RPMI7951 (cell line): ENCODE data around the gene DENND5A. TPM values are rescaled to one million over a fixed set of nuclear protein-coding genes. Genes with fewer than 3 reads are reported as not detected.
"Not testable (repeated sequence)": the region's sequence is repeated elsewhere in the genome, so short reads cannot be mapped to it uniquely, and the experiment has no call there.

ENCODE experiments used
- DNase-seq: peaks from one replicate; pipeline ENCODE4 v3.0.0-alpha.2; 2012; ENCODE audit warnings: low read depth
- total RNA-seq: library from RNA; depleted of rRNA; stranded (reverse); fragments of >200 nt; shearing (Covaris generic); gene quantifications from 2 replicates; pipeline ENCODE4 v1.2.3, GENCODE V29; 2014

The DENND5A gene
- total RNA-seq, 1 experiment from 2014 or later = 80.6 TPM

DNA sequence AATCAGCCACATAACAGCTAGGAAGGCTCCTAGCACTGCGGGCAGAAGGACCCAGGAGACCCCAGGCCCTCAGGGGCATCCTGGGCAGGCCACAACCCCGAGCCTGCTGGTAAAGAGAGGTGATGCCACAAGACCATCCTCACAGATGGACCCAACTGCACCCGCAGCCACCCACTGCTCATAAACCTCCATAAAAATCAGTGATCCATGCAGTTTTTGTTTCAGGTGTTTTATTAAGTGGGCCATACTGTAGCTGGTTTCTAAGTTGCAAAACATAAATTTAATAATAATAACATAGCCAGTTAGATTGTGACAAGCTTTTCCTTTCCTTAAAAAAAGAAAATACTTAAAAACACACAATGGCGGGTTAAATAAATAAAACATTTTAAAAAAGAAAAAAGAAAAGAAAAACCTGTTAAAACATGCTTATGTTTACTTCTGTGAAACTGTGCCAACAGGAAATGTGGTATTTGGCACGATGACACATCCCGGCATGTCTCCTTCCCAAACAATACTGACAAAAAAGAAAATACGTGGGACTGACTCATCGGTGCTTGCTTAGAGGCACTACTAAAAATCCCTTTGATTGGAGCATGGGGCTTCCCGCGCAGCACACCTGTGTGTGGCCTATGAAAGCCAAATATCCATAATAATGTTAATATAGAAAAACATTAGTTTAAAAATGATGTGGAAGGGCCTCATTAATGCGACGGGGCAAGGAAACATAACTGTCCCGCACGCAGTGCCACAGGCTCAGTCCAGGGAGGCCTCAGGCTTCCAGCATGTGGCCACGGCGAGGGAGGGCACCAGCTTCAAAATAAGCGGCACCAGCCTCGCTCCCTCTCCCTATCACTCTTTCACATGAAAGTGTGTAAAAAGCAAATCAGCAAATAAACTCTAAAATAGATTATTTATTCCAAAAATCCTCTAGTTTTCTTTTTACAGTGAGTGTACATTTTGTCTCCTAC, 126.3 kb downstream of the DENND5A start:
- peak; percentile 85 for DNase-seq

DNA sequence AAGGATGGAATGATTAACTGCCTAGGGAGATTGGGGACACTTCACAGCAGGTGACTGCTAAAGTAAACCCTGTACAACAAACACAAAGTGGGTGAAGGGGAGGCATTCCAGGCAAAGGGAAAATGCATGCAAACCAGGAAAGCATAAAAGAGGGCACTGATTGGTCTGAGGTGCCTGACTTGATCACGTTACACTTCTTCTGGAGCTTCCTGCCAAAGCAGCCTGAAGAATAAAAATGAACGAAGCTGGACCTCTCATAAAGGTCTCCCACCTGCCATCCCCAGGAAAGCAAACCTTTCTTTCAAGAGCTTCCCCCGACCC, 127.1 kb downstream of the DENND5A start:
- DNase-seq = no peak

DNA sequence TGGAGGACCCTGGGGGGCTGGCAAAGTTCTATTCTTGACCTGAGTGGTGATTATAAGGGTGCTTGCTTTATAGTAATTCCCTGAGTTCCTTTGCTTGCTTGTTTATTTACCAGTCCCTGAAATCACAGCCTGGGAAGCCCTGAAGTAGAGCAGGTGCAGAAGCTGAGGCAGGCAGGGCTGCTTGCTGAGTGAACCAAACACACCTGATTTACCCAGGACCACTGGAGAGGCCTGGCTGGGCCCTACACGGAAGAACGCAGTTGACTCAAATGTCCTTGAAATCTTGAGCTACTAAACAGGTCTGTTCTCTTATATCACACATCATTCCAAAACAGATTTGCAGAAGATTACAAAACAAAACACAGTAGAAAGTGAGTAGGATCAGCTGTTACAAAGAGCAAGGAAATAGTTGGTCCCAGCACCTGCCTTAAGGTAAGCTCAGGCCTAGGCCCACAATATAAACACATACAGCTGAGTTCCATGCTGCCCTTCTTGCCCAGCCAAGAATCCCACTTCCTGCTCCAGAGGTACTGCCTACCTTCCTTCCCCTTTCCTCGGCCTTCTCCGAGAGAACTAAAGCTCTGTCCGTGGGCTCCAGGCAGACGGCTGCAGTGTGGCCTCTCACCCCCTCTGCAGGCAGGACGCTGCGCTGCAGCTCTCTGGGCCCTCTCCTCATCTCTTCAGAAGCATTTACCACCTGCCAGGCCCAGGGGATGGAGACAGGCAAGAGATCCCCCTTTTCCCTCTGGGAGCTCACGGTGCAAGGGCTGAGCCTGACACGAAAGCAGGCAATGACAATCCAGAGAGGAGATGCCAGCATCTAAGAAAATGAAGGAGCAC, 127.6 kb downstream of the DENND5A start:
- DNase-seq = peak; percentile 33

DNA sequence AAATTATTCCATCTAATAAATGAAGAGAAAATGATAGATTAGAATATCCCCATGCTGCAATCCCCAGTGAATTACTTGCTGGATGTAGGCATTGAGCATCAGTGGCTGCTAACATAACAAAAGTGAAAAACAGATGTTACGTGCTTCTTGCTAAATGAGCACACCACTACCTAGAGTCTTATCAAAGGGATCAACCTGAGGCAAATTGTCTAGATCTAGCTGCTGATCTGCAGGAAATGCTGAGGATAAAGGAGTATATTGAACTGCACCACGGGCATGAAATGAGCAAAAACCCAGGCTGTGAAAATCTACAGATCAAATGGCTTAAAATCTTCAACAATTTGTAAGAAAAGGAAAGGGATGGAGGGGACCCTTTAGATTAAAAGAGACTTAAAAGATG, 128.4 kb downstream of the DENND5A start:
- no peak for DNase-seq

DNA sequence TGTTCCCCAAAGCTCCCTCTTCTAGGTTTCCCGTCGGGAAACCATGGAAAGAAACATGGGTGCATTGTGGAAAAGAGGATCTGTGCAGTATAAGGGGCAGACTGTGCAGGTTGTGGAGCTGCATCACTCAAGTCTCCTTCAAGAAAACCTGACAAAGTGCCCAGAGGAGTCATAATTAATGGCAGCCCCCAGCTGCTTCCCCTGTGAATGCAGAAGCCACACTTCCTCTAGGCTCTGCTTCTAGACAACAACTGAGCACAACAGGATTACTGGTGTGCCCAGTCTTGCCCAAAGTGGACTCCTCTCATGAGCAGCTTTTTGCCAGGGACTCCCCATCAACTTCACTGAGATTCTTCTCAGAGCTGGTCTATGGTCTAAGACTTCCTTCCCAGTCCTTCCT, 131.2 kb downstream of the DENND5A start:
- no peak for DNase-seq

DNA sequence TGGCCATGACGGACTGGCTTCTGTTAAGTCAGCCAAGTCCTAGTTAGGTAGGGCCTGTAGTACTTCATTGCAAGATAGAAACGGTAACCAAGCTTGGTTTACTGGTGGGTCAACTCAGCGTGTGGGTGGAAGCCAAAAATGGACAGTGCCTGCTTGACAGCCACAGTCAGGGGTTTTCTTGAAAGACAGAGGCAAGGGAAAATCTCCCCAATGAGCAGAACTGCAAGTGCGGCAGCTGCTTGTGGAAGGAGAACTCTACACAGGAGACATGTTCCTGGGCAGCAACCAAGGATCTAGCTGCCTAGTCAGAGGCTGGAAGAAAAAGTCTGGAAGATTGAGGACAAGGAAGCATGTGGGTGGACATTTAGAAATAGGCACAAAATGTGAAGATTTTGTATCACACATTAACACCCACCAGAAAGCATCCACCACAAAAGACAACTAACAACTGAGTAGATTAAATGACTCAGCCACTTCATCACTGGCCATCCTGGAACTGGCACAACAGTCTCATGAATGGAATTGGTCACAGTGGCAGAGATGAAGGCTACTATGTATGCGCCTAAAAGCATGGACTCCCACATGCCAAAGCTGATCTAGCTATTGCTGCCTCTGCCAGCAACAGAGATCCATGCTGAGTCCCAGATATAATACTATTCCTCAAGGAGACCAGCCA, 132.8 kb downstream of the DENND5A start:
- peak; percentile 16 for DNase-seq

DNA sequence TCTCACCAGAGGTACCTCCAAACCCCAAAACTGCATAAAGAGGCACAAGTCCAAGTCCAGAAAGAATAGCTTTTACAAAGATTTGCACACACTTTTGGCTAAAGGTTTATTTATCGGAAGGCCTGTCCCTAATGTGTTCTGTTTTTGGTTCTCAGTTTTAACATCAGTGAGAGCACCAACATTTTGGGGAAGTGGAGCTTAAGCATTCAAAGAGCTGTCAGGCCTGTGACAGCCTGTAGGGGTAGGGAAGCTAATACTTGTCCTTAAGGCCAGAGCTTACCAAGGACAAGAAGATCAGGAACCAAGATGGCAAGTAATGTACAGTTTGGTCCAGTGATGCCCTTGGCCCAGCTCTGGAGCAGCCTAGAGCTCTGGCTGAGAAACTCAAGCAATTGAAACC, 134.9 kb downstream of the DENND5A start:
- no peak for DNase-seq

DNA sequence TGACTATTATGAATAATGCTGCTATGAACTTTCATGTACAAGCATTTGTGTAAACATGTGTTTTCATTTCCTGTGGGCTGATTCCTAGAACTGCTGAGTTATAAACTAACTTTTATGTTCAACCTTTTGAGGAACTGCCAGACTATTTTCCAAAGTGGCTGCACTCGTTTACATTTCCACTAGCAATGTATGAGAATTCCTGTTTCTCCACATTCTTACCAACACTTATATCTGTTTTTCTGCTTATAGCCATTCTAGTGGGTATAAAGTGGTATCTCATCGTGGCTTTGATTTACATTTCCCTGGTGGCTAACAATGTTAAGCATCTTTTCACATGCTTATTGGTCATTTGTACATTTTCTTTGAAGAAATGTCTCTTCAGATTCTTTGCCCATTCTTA, 138.5 kb downstream of the DENND5A start:
- no peak for DNase-seq

DNA sequence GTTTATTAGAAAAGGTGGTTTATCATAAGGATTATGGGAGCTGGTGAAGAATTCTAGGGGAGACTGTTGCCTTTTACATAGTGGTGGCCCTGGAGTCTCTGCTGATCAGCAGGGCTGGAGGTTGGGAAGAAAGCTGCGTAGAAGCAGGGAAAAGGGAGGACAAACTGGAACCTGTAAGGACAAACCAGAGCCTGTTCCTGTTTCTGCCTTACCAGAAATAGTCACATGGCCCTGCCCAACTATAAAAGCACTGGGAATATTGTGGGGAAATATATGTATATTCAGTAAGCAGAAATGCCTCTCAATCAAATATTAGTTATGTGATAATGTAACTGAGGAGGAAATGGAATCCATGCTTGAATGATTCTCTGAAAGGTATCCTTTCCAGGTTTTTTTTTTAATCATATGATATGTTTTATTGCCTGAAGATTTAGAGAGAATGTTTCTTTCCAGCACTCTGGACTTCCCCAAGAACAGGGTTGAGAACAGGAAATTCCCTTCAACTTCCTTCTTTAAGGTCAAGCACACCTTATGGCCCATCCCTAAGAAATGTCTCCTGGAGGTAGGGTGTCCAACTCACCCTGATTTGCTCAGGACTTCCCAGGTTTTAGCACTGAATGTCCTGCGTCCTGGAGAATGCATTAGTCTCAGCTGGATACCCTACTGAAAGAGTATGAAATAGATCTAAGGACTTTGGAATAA, 139.8 kb downstream of the DENND5A start:
- no peak for DNase-seq

DNA sequence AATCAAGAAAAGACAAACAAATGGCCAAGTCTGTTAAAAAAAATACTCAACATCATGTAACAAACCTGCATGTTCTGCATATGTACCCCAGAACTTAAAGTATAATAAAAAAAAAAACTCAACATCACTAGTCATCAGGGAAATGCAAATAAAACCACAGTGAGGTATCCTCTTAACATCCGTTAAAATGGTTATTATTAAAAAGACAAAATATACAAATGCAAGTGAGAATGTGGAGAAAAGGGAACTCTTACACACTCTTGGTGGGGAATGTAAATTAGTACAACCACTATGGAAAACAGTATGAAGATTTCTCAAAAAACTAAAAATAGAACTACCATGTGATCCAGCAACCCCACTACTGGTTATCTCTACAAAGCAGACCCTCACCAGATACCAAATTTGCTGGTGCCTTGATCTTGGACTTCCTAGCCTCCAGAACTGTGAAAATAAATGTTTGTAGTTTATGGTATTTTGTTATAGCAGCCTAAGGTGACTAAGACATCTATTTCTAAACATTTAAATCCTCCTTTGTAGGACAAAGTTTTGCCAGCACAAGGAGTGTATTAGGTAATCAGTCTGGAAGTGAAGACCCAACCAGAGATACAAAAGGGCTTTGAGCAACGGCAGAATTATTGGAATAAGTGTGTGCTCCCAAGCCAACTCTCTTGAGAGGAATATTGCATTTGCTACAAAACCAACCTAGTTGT, 141.4 kb downstream of the DENND5A start:
- no peak for DNase-seq

DNA sequence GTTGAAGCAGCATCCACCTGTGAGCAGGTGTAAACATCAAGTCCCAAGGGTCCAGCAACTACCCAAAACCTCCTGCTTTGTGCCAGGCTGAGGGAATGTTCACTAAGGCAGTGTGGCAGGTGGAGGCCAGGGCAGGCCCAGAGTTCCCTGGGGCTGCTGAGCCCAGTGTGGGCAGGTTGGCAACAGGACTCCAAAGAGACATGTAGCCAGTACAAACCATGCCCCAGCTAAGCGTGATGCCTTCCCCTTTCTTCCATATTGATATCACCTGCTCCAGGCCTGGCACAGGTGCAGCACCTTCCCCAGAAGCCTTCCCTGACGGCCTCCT, 143.7 kb downstream of the DENND5A start:
- no peak for DNase-seq

DNA sequence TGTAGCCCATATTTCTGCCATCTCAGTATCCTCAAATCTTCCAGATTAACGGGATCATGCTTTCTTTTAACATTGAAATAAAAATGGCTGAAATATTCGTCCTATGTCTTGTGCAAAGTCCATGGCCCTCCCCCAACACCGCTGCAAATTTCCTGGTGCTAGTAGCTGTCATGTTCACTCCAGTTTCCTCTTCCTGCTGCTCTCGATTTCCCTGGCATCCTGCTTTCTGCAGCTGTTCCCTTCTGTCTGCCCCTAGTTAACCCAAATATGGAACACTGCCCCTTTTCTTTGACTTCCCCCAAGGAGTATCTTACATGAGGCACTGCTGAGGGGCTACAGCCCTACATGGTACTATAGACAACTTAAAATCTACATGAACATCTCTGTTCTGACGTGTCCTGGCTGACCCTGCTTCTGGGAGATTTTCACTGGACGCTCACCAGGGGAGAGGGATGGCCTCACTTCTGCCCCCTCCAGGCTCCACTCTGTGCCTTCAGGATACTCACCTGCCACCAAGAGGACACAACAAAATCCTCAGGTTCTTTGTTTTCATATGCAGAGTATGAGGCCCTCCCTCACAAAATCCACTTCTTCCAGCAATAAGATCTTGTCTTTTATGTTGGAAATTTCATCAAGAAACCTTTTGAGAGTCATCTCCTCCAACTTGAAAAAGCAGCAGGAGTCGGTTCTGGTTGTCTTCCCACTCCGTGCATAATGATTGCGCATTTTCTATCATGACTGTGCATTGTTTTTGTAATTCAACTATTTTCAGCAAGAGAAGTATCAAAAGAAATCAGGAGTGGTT, 144.3 kb downstream of the DENND5A start:
- DNase-seq = no peak

DNA sequence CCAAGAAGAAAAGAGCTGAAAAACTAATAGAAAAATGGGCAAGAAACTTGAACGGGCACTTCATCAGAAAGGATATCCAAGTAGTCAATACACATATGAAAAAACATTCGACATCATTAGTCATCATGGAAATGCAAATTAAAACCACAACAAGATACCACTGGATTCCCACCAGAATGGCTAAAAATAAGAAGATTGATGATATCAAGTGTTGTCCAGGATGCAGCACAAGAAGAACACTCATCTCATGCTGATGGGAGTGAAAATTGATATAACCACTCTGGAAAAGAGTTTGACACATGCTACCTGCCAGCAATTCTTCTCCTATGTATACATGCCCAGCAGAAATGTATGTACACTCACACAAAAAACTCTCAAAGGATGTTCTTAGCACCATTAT, 146.9 kb downstream of the DENND5A start:
- DNase-seq = peak; percentile 48

DNA sequence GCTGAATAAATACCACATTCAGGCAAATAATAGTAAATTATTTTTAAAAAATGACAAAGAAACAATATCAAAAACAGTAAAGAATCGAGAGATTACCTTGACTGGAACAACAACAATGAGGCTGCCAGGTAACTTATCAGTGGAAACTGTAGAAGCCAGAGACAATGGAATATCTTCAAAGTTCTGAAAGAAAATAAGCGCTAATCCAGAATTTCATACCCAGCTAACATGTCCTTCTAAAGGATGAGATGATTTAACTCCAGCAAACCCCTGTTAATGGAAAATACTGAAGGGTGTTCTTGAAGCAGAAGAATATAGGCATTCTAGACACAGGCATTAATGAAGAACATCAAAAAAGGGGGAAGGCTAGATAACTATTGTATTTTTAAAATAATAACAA, 153.1 kb downstream of the DENND5A start:
- no peak for DNase-seq

DNA sequence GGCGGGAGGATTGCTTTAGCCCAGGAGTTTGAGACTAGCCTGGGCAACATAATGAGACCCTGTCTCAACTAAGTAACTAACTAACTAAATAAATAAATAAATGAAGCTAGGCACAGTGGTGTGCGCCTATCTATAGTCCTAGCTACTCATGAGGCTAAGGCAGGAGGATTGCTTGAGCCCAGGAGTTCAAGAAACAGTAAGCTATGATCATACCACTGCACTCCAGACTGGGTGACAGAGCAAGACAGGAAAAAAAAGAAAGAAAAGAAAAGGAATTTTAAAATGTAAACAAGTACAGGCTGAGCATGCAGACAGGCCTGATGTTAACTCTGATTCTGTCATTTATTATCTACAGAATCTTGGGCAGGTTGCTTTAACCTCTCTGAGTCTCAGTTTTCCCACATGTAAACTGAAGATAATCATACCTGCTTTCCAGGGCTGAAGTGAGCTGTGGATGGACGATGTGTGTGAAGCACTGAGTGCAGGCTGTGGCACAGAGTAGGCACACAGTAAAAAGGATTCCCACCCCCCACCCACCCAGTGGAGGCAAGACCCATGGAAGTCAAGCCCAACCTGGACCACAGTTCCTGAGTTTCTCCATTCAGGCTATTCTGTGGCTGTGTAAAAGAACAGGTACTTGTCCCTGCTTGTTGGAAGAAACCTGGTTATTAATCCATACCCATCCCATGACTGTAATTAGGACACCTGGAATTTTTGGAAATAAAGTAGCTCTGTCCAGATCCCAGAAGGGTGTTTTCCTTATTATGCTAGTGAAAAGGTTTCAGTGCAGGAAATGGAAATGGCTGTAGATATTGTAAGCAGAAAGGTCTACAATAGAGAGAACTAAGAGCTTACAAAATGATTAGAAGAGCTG, 155.1 kb downstream of the DENND5A start:
- DNase-seq = no peak

DNA sequence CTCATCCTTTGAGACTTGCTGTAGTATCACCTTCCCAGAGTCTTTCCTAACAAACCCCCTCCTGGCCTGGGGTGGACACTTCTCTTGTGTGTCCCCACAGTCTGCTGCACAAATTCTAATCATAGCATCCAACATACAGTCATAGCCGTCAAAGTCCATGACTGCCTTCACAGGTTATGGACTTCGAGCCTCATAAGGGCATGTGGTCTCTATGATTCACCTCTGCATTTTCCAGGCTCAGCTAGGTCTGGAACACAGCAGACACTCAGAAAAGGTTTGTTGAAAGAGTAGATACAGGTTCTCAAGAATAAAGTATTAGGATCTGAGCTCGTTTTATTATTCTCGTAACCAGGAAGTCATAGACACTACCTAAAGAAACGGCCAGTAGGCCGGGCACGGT, 160.6 kb downstream of the DENND5A start:
- no peak for DNase-seq

DNA sequence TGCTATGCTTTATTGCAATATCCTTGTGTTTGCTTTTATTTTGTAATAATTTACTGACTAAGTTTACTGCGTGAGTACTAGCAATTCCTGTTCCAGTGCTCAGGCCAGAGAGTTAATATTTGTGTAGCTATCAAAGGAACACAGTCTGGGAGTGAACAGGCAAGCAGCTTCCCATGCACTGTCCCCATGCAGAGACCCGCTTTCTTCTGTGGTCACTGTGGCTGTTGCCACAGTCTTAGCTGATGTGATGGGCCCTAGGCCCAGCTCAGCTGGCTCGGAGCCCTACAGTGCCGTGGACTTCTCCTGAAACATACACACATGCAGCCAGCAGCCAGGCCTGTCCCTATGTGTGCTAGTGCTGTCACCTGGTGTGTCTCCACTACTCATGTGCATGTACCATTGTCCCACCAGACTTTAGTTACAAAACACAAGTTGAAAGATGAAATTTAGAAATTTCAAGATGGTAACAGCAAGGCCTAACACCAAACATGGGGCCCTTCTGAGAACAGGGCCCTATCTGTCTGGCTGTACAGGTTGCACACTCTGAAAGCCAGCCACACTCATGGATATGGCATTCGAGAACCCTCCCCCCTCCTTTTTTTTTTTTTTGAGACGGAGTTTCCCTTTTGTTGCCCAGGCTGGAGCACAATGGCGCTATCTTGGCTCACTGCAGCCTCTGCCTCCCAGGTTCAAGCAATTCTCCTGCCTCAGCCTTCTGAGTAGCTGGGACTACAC, 161.4 kb downstream of the DENND5A start:
- no peak for DNase-seq

DNA sequence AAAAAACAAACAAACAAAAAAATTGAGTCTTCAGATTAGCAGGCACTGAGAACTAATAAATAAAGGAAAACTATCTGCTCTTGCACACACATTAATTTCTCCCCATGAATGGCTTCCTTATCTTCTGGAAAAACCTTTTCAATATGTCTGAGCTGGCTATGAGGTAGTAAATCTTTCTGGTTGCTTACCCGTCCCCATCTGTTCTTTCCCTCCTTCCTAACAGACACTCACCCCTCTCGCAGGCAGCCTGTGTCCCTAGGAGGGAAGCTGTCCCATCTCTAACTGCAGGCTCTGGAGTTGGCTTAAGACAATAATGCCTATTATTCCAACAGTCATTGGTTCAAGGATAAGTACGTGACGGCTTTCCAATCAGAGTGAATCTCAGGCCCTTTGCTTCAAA, 165.5 kb downstream of the DENND5A start:
- DNase-seq = no peak

DNA sequence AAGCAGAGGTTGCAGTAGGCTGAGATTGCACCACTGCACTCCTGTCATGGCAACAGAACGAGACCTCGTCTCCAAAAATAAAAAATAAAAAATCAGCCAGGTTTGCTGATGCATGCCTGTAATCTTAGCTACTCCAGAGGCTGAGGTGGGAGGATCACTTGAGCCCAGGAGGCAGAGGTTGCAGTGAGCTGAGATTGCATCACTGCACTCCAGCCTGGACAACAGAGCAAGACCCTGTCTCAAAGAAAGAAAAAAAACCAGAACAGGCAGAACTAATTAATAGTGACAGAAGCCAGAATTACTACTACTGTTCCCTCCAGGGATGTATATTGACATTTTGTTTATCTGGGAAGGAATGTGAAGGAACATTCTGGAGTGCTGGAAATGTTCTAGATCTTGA, 166.7 kb downstream of the DENND5A start:
- DNase-seq = not testable (repeated sequence)
